Activated B cell treated with CpG ODN at 0.5 μM for 24 hours (primary cell): ENCODE measurements around the gene AFAP1L2. TPM values are rescaled to one million over a fixed set of nuclear protein-coding genes. Genes with fewer than 3 reads are reported as not detected.

ENCODE experiments used
- ATAC-seq: fragments of 200-7000 bp; cut with Tn5 transposase; one replicate; pipeline ENCODE4 v1.10.0; 2021; ENCODE audit warnings: low read depth, mild to moderate bottlenecking, moderate library complexity
- CTCF ChIA-PET: fragments of 350-600 bp; sonication (Branson Sonifier 250); formaldehyde crosslinking; loops from one replicate; lab custom pipeline; 2021; ENCODE audit warnings: antibody characterized with exemption; lab: Charles Lee
- POLR2A ChIA-PET: fragments of 350-600 bp; sonication (Branson Sonifier 250); formaldehyde crosslinking; loops from one replicate; lab custom pipeline; 2021; ENCODE audit warnings: antibody characterized with exemption; lab: Charles Lee
- DNase-seq: peaks from one replicate; pipeline ENCODE4 v3.0.0; 2022
- H3K27ac Mint-ChIP-seq: one replicate; pipeline ENCODE4 v1.8.0; 2020; ENCODE audit warnings: mixed read lengths
- H3K27me3 Mint-ChIP-seq: one replicate; pipeline ENCODE4 v1.8.0; 2021; ENCODE audit warnings: mixed read lengths
- H3K36me3 Mint-ChIP-seq: one replicate; pipeline ENCODE4 v1.8.0; 2021; ENCODE audit warnings: low read depth, mixed read lengths
- H3K4me1 Mint-ChIP-seq: one replicate; pipeline ENCODE4 v1.8.0; 2021; ENCODE audit warnings: mixed read lengths
- H3K4me3 Mint-ChIP-seq: one replicate; pipeline ENCODE4 v1.8.0; 2020; ENCODE audit warnings: mild to moderate bottlenecking, mixed read lengths
- H3K9me3 Mint-ChIP-seq: one replicate; pipeline ENCODE4 v1.8.0; 2020; ENCODE audit warnings: mixed read lengths
- CTCF ChIP-seq: fragments of 200-600 bp; IDR thresholded peaks from one replicate; pipeline ENCODE4 v1.8.0; 2022; ENCODE audit warnings: antibody characterized with exemption, mild to moderate bottlenecking
- intact Hi-C: fragments of 100-400 bp; cut with micrococcal nuclease; formaldehyde crosslinking; loops from one replicate; pipeline ENCODE4 v1.15.1; 2024
- total RNA-seq: library from RNA; stranded (reverse); gene quantifications from 2 replicates; pipeline ENCODE4 v1.2.3, GENCODE V29; 2022

Gene AFAP1L2
- total RNA-seq, 1 donor from 2014 or later = 0.89 TPM

GRCh38 chr10:114370966-114371365 lies 33.3 kb downstream of the AFAP1L2 start:
- intact Hi-C loops = no loop called here
- Mint-ChIP-seq H3K4me1 (no peaks in the 10 kb centered on the region), H3K27ac (no peak overlapping the region), H3K4me3 (no peak overlapping the region), H3K9me3 (no peaks in the 10 kb centered on the region), H3K27me3 (peaks cover 4% of the 10 kb centered on the region), H3K36me3 (no peaks in the 10 kb centered on the region)
- TF ChIP-seq CTCF = no peak
- no peak for ATAC-seq
- ChIA-PET POLR2A (no interaction called here), CTCF (no interaction called here)
- DNase-seq = no peak

- Mint-ChIP-seq H3K36me3 (no peaks in the 10 kb centered on the region), H3K9me3 (no peaks in the 10 kb centered on the region), H3K4me1 (no peaks in the 10 kb centered on the region), H3K27me3 (peaks cover 4% of the 10 kb centered on the region), H3K4me3 (no peak overlapping the region), H3K27ac (no peak overlapping the region)
- ATAC-seq (no peak), DNase-seq (no peak)
- intact Hi-C loops = no loop called here
- ChIA-PET POLR2A (no interaction called here), CTCF (no interaction called here)
- TF ChIP-seq CTCF = no peak
Measured at GRCh38 chr10:114370199-114370598, 34.1 kb downstream of the AFAP1L2 start.

GRCh38 chr10:114368057-114368391 lies 36.3 kb downstream of the AFAP1L2 start:
- CTCF ChIA-PET = no interaction called here
- no peak overlapping the region for H3K27ac Mint-ChIP-seq
- no peaks in the 10 kb centered on the region for H3K4me1 Mint-ChIP-seq
- POLR2A ChIA-PET = no interaction called here
- no peak for DNase-seq
- peaks cover 4% of the 10 kb centered on the region for H3K27me3 Mint-ChIP-seq
- intact Hi-C loops = no loop called here
- H3K36me3 Mint-ChIP-seq = no peaks in the 10 kb centered on the region
- no peaks in the 10 kb centered on the region for H3K9me3 Mint-ChIP-seq
- no peak for TF ChIP-seq CTCF
- H3K4me3 Mint-ChIP-seq = no peak overlapping the region
- ATAC-seq = no peak

- TF ChIP-seq CTCF = no peak
- ATAC-seq (no peak), DNase-seq (no peak)
- Mint-ChIP-seq H3K27ac (no peak overlapping the region), H3K4me3 (no peak overlapping the region), H3K36me3 (no peaks in the 10 kb centered on the region), H3K27me3 (peaks cover 4% of the 10 kb centered on the region), H3K9me3 (no peaks in the 10 kb centered on the region), H3K4me1 (no peaks in the 10 kb centered on the region)
- ChIA-PET CTCF (no interaction called here), POLR2A (no interaction called here)
- intact Hi-C loops = no loop called here
Measured at GRCh38 chr10:114367351-114368056, 36.8 kb downstream of the AFAP1L2 start.

GRCh38 chr10:114364726-114365125 lies 39.6 kb downstream of the AFAP1L2 start:
- Mint-ChIP-seq H3K9me3 (no peaks in the 10 kb centered on the region), H3K27me3 (peaks cover 4% of the 10 kb centered on the region), H3K36me3 (no peaks in the 10 kb centered on the region), H3K4me1 (no peaks in the 10 kb centered on the region), H3K4me3 (no peak overlapping the region), H3K27ac (no peak overlapping the region)
- ChIA-PET CTCF (no interaction called here), POLR2A (no interaction called here)
- DNase-seq (no peak), ATAC-seq (no peak)
- intact Hi-C loops = no loop called here
- TF ChIP-seq CTCF = no peak
